GM18499 (cell line): Measurements from ENCODE around the gene SMIM1.
"Not testable (repeated sequence)": the region's sequence is repeated elsewhere in the genome, so short reads cannot be mapped to it uniquely, and the experiment has no call there.

Experiments used
- ATAC-seq: cut with Tn5 transposase; IDR thresholded peaks from one replicate; pipeline ENCODE4 v1.9.1; 2021; ENCODE audit warnings: moderate number of reproducible peaks; ENCODE audit not compliant: insufficient read depth, unreplicated experiment

SMIM1 gene

GRCh38 chr1:3736131-3736561 lies 36.4 kb upstream of the SMIM1 start:
- no peak for ATAC-seq

GRCh38 chr1:3736708-3737107 lies 35.8 kb upstream of the SMIM1 start:
- ATAC-seq = no peak

- no peak for ATAC-seq
These were observed 33.6 kb upstream of the SMIM1 start for GRCh38 chr1:3738943-3739342.

- no peak for ATAC-seq
These were observed 32.5 kb upstream of the SMIM1 start for GRCh38 chr1:3740042-3740441.

- ATAC-seq = no peak
These were observed 31.8 kb upstream of the SMIM1 start for GRCh38 chr1:3740752-3741151.

- no peak for ATAC-seq
These were observed 30.7 kb upstream of the SMIM1 start for GRCh38 chr1:3741566-3742438.

- ATAC-seq = no peak
These were observed 29.9 kb upstream of the SMIM1 start for GRCh38 chr1:3742439-3743298.

- no peak for ATAC-seq
These were observed 29.1 kb upstream of the SMIM1 start for GRCh38 chr1:3743421-3743820.

- ATAC-seq = no peak
These were observed 28.7 kb upstream of the SMIM1 start for GRCh38 chr1:3743826-3744225.

- ATAC-seq = no peak
These were observed 27.9 kb upstream of the SMIM1 start for GRCh38 chr1:3744646-3745045.

GRCh38 chr1:3745071-3745470 lies 27.5 kb upstream of the SMIM1 start:
- ATAC-seq = no peak

- no peak for ATAC-seq
These were observed 26.8 kb upstream of the SMIM1 start for GRCh38 chr1:3745590-3746381.

GRCh38 chr1:3746389-3746829 lies 26.1 kb upstream of the SMIM1 start:
- ATAC-seq = no peak

- ATAC-seq = no peak
These were observed 25.6 kb upstream of the SMIM1 start for GRCh38 chr1:3746830-3747521.

GRCh38 chr1:3747522-3747848 lies 25.1 kb upstream of the SMIM1 start:
- ATAC-seq = no peak

- ATAC-seq = no peak
These were observed 24.6 kb upstream of the SMIM1 start for GRCh38 chr1:3747903-3748302.

GRCh38 chr1:3748316-3748900 lies 24.1 kb upstream of the SMIM1 start:
- not testable (repeated sequence) for ATAC-seq

GRCh38 chr1:3749512-3749911 lies 23.0 kb upstream of the SMIM1 start:
- ATAC-seq = no peak

GRCh38 chr1:3750741-3751140 lies 21.8 kb upstream of the SMIM1 start:
- ATAC-seq = no peak
